Right forelimb (tissue), 1 donor: ENCODE data around the gene DNAJC4.

Source experiments
- DNase-seq: peaks from one replicate; pipeline ENCODE4 v3.0.0-alpha.2; 2018

Gene DNAJC4

GRCh38 chr11:64230985-64231365 lies 627 bp downstream of the DNAJC4 start:
- DNase-seq: no peak

GRCh38 chr11:64231546-64231945 lies 1.2 kb downstream of the DNAJC4 start:
- no peak for DNase-seq

- DNase-seq: no peak
These were observed 2.0 kb downstream of the DNAJC4 start for GRCh38 chr11:64232182-64232966.

- DNase-seq: no peak
These were observed 2.6 kb downstream of the DNAJC4 start for GRCh38 chr11:64232967-64233315.

- DNase-seq: peak; percentile 84
These were observed 3.7 kb downstream of the DNAJC4 start, which contains the start of gene VEGFB for GRCh38 chr11:64233913-64234586. TSS of gene VEGFB (plus strand) at chr11:64234584. CDS start at chr11:64234834, 250 bp downstream.

GRCh38 chr11:64234647-64235379 lies 4.5 kb downstream of the DNAJC4 start:
- no peak for DNase-seq

GRCh38 chr11:64235437-64236161 lies 5.3 kb downstream of the DNAJC4 start:
- DNase-seq: no peak

GRCh38 chr11:64237484-64237951 lies 7.2 kb downstream of the DNAJC4 start:
- DNase-seq: no peak

- DNase-seq: no peak
These were observed 7.7 kb downstream of the DNAJC4 start for GRCh38 chr11:64238076-64238475.

GRCh38 chr11:64238999-64239398 lies 8.7 kb downstream of the DNAJC4 start:
- no peak for DNase-seq

- no peak for DNase-seq
These were observed 9.5 kb downstream of the DNAJC4 start for GRCh38 chr11:64239662-64240434.

GRCh38 chr11:64240435-64241240 lies 10.3 kb downstream of the DNAJC4 start, which contains the start of gene FKBP2:
TSS of gene FKBP2 (plus strand) at chr11:64241095. CDS start at chr11:64242388, 1,293 bp downstream.
- DNase-seq: peak; percentile 99

- peak; percentile 100 for DNase-seq
These were observed 10.8 kb downstream of the DNAJC4 start for GRCh38 chr11:64241241-64241490.

- DNase-seq: no peak
These were observed 11.4 kb downstream of the DNAJC4 start for GRCh38 chr11:64241491-64242374.

- no peak for DNase-seq
These were observed 13.0 kb downstream of the DNAJC4 start for GRCh38 chr11:64243236-64243854.

- DNase-seq: no peak
These were observed 13.8 kb downstream of the DNAJC4 start for GRCh38 chr11:64244107-64244506.

GRCh38 chr11:64244966-64245365 lies 14.6 kb downstream of the DNAJC4 start:
- no peak for DNase-seq

GRCh38 chr11:64245401-64245796 lies 15.1 kb downstream of the DNAJC4 start:
- peak; percentile 78 for DNase-seq

- DNase-seq: peak; percentile 78
These were observed 15.7 kb downstream of the DNAJC4 start for GRCh38 chr11:64245797-64246620.
